Fibroblast of lung (primary cell): ENCODE data around the gene SLC4A5. TPM values are rescaled to one million over a fixed set of nuclear protein-coding genes. Genes with fewer than 3 reads are reported as not detected.

Experiments
- DNase-seq, 2 donors: peaks; one replicate each; pipeline versions ENCODE4 v3.0.0 to v3.0.0-alpha.2; 2010; ENCODE audit warnings: low read depth in 2 of 2
- H2AFZ ChIP-seq: 2 replicates; pipeline ENCODE4 v1.5.1; 2012; ENCODE audit warnings: low read length, control low read depth, inconsistent platforms
- H3K27ac ChIP-seq: 2 replicates; pipeline ENCODE4 v1.5.1; 2011; ENCODE audit warnings: low read length, control low read depth; ENCODE audit not compliant: insufficient read depth
- H3K27me3 ChIP-seq: 2 replicates; pipeline ENCODE4 v1.5.1; 2011; ENCODE audit warnings: mild to moderate bottlenecking, low read length; ENCODE audit not compliant: control insufficient read depth, insufficient read depth
- H3K36me3 ChIP-seq: 2 replicates; pipeline ENCODE4 v1.5.1; 2011; ENCODE audit warnings: low read length; ENCODE audit not compliant: control insufficient read depth, insufficient read depth
- H3K4me1 ChIP-seq: 2 replicates; pipeline ENCODE4 v1.5.1; 2011; ENCODE audit warnings: low read length; ENCODE audit not compliant: control insufficient read depth, insufficient read depth; ENCODE audit errors: extremely low read depth
- H3K4me2 ChIP-seq: 2 replicates; pipeline ENCODE4 v1.5.1; 2011; ENCODE audit warnings: low read length, control low read depth; ENCODE audit not compliant: insufficient read depth; ENCODE audit errors: extremely low read depth
- H3K4me3 ChIP-seq, 4 experiments: fragments of 200-600 bp in 1 of 4; sonication (generic) in 1 of 4; replicated peaks in 1 of 4; 2 replicates each; pipeline ENCODE4 v1.5.1; 2011 to 2016; ENCODE audit warnings: low read length in 4 of 4, low read depth in 3 of 4, mild to moderate bottlenecking in 3 of 4, control low read depth in 2 of 4, inconsistent platforms in 1 of 4, mixed read lengths in 1 of 4; ENCODE audit not compliant: insufficient read depth in 1 of 4; ENCODE audit errors: control extremely low read depth in 1 of 4
- H3K79me2 ChIP-seq: 2 replicates; pipeline ENCODE4 v1.5.1; 2012; ENCODE audit warnings: mild to moderate bottlenecking, low read length, inconsistent platforms; ENCODE audit not compliant: control insufficient read depth, insufficient read depth
- H3K9ac ChIP-seq: 2 replicates; pipeline ENCODE4 v1.5.1; 2011; ENCODE audit warnings: mild to moderate bottlenecking, low read length, control low read depth; ENCODE audit not compliant: insufficient read depth
- H3K9me3 ChIP-seq: 2 replicates; pipeline ENCODE4 v1.5.1; 2012; ENCODE audit warnings: low read depth, low read length; ENCODE audit not compliant: control insufficient read depth, insufficient read depth
- H4K20me1 ChIP-seq: 2 replicates; pipeline ENCODE4 v1.5.1; 2011; ENCODE audit warnings: low read length; ENCODE audit not compliant: control insufficient read depth, insufficient read depth; ENCODE audit errors: extremely low read depth
- EZH2 ChIP-seq: IDR thresholded peaks from 2 replicates; pipeline ENCODE4 v1.5.1; 2012; ENCODE audit warnings: low read length, control low read depth, mild to moderate bottlenecking; ENCODE audit errors: missing control alignments
- polyA plus RNA-seq, 2 donors: library from polyadenylated mRNA; depleted of rRNA in 1 of 2; stranded (reverse) in 1 of 2; unstranded in 1 of 2; fragments of >200 nt; gene quantifications; 2 replicates each; pipeline ENCODE4 v1.2.1, GENCODE V29; 2011 to 2012; ENCODE audit warnings: missing spikeins in 1 of 2
- total RNA-seq: library from RNA; depleted of rRNA; stranded (reverse); fragments of >200 nt; gene quantifications from 2 replicates; pipeline ENCODE4 v1.2.1, GENCODE V29; 2014
- TF ChIP-seq, protein P1 (sequence below), 2 donors: IDR thresholded peaks in 1 of 2; conservative IDR thresholded peaks in 1 of 2; 1 replicate in 1 of 2; 2 replicates in 1 of 2; pipeline ENCODE4 v1.5.1; 2011 to 2012; ENCODE audit warnings: low read length in 2 of 2, control low read depth in 1 of 2, inconsistent platforms in 1 of 2, low read depth in 1 of 2, mild to moderate bottlenecking in 1 of 2

Gene SLC4A5
- total and polyA plus RNA-seq, 2 donors (not counting 1 experiment from before 2014, with no cell fraction given) = 0.12 to 0.17 TPM

DNA sequence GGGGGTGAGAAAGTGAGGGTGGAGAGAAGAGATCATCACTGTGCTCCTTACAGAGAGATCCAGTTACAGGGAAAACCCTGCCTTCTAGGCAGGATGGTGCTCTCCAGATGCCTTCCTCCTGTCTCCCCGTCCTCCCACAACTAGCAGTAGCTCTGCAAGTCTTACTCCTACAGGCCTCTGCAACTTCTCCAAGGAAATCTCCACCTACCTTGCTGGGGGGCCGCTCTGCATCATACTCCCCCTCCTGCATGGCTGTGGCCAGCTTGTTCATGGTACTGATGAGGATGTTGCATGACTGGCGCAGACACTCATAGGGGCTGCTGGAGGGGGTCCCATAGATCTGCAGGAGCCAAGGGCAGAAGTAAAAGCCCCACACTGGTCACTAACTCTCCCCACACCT lies 22.8 kb upstream of the SLC4A5 start:
- peaks cover 41% of the 10 kb centered on the region for H3K36me3 ChIP-seq

DNA sequence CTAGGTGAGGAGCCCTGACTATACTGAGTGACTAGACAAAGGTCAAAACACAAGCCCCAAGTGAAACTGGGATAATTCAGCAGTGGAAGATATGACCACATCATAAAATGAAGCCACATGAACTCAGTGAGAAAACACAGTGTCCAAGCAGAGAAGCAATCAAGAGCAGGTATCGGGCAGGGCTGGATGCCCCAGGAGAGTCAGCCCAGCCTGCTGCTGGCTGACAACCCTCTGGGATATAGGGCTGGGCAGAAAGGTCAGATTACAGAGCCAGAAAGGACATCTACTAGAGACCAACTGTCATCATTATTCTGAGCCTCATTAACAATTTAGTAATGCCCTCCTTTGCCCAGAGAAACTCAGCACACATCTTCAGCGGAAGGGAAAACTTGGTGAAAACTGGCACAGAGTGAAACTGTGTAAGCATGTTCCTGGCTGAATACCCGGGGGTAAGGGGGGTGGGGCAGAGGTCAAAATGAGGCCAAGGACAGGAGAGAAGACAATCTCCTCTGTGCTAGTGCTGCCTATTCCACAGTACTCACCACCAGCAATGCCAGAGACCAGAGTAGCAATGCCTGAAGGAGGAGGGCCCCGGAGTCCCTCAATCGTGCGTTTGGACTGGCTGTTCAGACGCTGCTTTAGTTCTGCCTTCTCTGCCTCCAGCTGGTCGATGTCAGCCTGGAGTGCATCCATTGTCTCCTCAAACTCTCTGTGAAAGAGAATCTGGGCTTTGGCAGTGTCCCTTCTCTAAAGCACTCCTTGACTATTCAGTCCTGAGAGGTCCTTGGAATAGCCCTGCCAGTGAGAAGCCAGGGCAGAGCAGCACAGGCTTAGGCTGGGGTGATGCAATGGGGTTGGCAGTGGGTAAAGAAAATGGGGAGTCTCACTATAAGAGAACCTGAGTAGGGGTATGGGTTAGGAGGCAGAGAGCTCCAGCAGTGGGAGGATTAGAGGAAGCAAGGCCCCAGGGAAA lies 21.6 kb upstream of the SLC4A5 start:
- Histone ChIP-seq H3K4me2 (no peak overlapping the region), H3K79me2 (no peaks in the 10 kb centered on the region), H3K36me3 (peaks cover 35% of the 10 kb centered on the region), H3K27me3 (no peaks in the 10 kb centered on the region), H3K9me3 (no peaks in the 10 kb centered on the region), H3K27ac (no peak overlapping the region), H2AFZ (no peak overlapping the region), H3K4me1 (no peaks in the 10 kb centered on the region), H4K20me1 (no peaks in the 10 kb centered on the region), H3K9ac (no peak overlapping the region), H3K4me3 (no peak overlapping the region)
- TF ChIP-seq EZH2 = no peak
- TF ChIP-seq, protein P1, sequence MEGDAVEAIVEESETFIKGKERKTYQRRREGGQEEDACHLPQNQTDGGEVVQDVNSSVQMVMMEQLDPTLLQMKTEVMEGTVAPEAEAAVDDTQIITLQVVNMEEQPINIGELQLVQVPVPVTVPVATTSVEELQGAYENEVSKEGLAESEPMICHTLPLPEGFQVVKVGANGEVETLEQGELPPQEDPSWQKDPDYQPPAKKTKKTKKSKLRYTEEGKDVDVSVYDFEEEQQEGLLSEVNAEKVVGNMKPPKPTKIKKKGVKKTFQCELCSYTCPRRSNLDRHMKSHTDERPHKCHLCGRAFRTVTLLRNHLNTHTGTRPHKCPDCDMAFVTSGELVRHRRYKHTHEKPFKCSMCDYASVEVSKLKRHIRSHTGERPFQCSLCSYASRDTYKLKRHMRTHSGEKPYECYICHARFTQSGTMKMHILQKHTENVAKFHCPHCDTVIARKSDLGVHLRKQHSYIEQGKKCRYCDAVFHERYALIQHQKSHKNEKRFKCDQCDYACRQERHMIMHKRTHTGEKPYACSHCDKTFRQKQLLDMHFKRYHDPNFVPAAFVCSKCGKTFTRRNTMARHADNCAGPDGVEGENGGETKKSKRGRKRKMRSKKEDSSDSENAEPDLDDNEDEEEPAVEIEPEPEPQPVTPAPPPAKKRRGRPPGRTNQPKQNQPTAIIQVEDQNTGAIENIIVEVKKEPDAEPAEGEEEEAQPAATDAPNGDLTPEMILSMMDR (conservative IDR thresholded peaks at IDR 0.05 in 1 of 2, IDR thresholded peaks at IDR 0.05 in 1 of 2; ENCODE audit: low read depth in 1 of 2, low read length in 2 of 2) = no peak
- no peak for DNase-seq

More for the DNA sequence above, 22.8 kb upstream of the SLC4A5 start:
- Histone ChIP-seq H3K4me3 (no peak overlapping the region), H3K4me2 (no peak overlapping the region), H3K9ac (no peak overlapping the region), H3K27me3 (no peaks in the 10 kb centered on the region), H2AFZ (no peak overlapping the region), H4K20me1 (no peaks in the 10 kb centered on the region), H3K4me1 (no peaks in the 10 kb centered on the region), H3K79me2 (no peaks in the 10 kb centered on the region), H3K27ac (no peak overlapping the region), H3K9me3 (no peaks in the 10 kb centered on the region)
- DNase-seq = no peak
- TF ChIP-seq, protein P1 (conservative IDR thresholded peaks at IDR 0.05 in 1 of 2, IDR thresholded peaks at IDR 0.05 in 1 of 2; ENCODE audit: low read depth in 1 of 2, low read length in 2 of 2) = no peak
- TF ChIP-seq EZH2 = no peak

DNA sequence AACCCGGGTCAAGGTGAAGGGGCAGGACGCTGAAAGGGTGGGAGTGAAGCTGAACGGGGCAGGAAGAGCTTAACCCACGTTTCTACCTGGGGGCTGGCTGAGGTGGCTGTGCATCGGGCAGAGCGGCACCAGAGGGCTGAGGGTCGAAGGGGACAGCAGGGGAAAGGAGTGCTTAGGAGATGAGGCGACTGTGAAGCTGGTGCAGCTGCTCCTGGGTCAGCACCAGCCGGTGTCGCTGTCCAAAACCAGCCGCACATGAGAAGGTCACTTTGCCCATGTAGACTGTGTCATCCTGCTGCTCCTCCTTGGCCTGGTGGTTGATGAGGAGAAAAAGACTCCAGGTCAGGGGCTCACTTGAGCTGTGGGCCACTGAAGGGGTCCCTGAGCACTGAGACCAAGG lies 18.1 kb upstream of the SLC4A5 start:
- no peak overlapping the region for H3K4me3 ChIP-seq
- H3K27me3 ChIP-seq = no peaks in the 10 kb centered on the region
- H4K20me1 ChIP-seq = no peaks in the 10 kb centered on the region
- DNase-seq = no peak
- no peak overlapping the region for H3K4me2 ChIP-seq
- no peaks in the 10 kb centered on the region for H3K9me3 ChIP-seq
- no peak overlapping the region for H2AFZ ChIP-seq
- peaks cover 23% of the 10 kb centered on the region for H3K36me3 ChIP-seq
- no peak for TF ChIP-seq EZH2
- TF ChIP-seq, protein P1 (conservative IDR thresholded peaks at IDR 0.05 in 1 of 2, IDR thresholded peaks at IDR 0.05 in 1 of 2; ENCODE audit: low read depth in 1 of 2, low read length in 2 of 2) = no peak
- no peak overlapping the region for H3K27ac ChIP-seq
- H3K4me1 ChIP-seq = no peaks in the 10 kb centered on the region
- no peaks in the 10 kb centered on the region for H3K79me2 ChIP-seq
- H3K9ac ChIP-seq = no peak overlapping the region
